ENCODE data around the gene UVSSA.

DNA sequence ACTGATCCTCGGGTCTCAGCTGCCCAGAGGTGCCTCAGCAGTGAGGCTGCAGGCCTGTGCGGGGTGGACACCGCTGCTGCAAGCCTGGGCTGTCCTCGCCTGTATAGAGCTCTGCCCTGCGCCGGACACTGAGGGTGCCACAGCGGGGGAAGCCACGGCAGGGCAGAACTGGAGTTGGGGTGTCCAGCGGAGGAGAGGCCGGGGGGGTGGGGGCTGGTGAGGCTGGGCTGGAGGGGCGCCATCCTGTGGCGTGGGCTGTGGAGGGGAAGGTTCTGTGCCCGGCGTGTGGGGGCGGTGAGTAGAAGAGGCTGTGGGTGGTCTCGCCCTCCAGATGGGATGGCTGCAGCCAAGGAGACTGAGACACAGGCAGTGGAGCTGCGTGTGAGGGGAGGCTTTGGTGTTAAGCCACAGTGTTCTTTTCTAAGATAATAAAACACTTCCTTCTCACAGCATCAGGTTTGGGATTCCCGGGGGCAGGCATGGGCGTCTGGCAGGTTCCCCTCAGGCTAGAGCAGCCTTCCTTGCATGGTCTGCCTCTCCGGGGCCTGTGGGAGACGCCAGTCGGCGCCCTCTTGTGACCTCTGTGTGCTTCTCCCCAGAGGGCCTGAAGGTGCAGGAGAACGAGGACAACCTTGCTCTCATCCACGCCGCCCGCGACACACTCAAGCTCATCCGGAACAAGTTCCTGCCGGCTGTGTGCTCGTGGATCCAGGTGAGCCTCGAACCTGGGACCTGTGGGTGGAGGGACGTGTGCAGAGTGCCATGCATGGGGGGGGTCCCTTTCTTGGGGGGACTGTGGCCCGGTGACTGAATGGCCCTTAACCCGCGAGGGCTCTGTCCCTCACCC lies 7.4 kb downstream of the UVSSA start:
- TF ChIP-seq, protein P1, sequence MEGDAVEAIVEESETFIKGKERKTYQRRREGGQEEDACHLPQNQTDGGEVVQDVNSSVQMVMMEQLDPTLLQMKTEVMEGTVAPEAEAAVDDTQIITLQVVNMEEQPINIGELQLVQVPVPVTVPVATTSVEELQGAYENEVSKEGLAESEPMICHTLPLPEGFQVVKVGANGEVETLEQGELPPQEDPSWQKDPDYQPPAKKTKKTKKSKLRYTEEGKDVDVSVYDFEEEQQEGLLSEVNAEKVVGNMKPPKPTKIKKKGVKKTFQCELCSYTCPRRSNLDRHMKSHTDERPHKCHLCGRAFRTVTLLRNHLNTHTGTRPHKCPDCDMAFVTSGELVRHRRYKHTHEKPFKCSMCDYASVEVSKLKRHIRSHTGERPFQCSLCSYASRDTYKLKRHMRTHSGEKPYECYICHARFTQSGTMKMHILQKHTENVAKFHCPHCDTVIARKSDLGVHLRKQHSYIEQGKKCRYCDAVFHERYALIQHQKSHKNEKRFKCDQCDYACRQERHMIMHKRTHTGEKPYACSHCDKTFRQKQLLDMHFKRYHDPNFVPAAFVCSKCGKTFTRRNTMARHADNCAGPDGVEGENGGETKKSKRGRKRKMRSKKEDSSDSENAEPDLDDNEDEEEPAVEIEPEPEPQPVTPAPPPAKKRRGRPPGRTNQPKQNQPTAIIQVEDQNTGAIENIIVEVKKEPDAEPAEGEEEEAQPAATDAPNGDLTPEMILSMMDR (IDR thresholded peaks at IDR 0.05; ENCODE audit: poor library complexity, severe bottlenecking), result no peak
- TF ChIP-seq TAF1 (IDR thresholded peaks at IDR 0.05; ENCODE audit: low read depth) (no peak), EP300 (conservative IDR thresholded peaks at IDR 0.05; ENCODE audit: poor library complexity, severe bottlenecking) (no peak)

Measured in neural cell (in vitro differentiated cells).